C4-2B (cell line): Measurements from ENCODE around the gene CHCHD6.

Experiments used
- H3K27ac ChIP-seq: fragments of 450-650 bp; 2 replicates; pipeline ENCODE4 v1.5.1; 2017
- ZFX ChIP-seq: fragments of 450-650 bp; IDR thresholded peaks from 2 replicates; pipeline ENCODE4 v1.6.1; 2017
- TF ChIP-seq, protein P1 (sequence below): fragments of 450-650 bp; conservative IDR thresholded peaks from 2 replicates; pipeline ENCODE4 v1.5.1; 2017; ENCODE audit warnings: mild to moderate bottlenecking

The CHCHD6 gene

DNA sequence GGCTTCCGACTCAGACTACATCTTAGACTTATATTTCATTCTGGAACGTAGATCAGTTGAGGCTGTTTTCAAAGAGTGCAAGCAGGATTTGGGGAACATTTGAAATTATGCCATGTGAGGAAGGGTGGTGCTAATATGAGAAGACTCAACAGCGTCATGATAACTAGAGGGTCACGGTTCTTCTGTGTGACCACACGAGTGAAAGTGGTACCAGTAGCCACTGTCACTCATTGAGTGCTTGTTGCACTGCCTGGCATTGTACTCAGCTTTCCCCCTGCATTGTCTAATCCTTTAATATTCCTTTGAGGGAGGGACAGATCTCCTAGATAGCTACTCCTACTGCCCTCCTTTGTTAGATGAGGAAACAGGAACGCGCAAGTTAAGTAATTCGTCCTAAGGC is 197.6 kb downstream of the CHCHD6 start:
- TF ChIP-seq, protein P1, sequence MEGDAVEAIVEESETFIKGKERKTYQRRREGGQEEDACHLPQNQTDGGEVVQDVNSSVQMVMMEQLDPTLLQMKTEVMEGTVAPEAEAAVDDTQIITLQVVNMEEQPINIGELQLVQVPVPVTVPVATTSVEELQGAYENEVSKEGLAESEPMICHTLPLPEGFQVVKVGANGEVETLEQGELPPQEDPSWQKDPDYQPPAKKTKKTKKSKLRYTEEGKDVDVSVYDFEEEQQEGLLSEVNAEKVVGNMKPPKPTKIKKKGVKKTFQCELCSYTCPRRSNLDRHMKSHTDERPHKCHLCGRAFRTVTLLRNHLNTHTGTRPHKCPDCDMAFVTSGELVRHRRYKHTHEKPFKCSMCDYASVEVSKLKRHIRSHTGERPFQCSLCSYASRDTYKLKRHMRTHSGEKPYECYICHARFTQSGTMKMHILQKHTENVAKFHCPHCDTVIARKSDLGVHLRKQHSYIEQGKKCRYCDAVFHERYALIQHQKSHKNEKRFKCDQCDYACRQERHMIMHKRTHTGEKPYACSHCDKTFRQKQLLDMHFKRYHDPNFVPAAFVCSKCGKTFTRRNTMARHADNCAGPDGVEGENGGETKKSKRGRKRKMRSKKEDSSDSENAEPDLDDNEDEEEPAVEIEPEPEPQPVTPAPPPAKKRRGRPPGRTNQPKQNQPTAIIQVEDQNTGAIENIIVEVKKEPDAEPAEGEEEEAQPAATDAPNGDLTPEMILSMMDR, result no peak
- TF ChIP-seq ZFX, result no peak
- H3K27ac ChIP-seq, result no peak overlapping the region

DNA sequence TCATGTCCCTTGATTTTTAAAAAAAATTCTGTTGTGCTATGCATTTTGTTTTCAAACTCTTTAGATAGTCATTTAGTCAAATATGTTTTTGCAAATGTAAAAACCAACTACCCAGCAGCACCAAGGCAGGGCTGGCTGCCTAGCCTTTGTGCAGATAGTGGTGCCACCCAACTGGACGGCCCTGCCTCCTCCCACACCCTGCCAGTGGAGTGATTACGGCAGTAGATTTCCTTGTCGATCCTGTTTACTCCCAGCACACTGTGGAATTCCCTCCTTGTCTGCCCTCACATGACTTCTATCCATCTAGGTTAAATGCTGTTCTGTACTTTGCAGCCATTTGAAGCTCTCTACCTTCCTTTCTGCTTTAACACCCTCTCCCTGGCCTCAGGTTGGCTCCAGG is 199.5 kb downstream of the CHCHD6 start:
- no peak for TF ChIP-seq ZFX
- TF ChIP-seq, protein P1, result no peak
- peak overlapping the region; percentile 7; the same call in 1 of the 2 replicates for H3K27ac ChIP-seq

DNA sequence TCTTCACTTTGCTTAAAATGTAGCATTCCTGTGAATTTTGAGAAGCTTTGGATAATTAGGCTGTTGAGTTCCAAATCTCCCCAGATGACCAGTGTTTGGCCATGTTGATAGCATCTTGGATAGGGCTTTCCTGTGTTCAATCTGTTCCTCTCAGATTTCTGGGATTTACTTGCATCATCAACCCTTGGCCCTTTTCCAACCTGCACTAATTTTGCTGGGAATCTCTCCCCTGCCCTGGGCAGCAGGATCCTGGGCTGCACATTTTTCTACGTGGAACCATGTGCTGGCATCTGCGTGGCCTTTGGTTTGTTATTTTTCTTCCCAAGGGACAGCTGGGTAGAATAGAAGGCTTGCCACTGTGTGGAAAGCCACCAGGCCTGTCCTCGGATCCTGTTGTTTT is 203.5 kb downstream of the CHCHD6 start:
- H3K27ac ChIP-seq, result no peak overlapping the region
- no peak for TF ChIP-seq ZFX
- TF ChIP-seq, protein P1, result no peak

DNA sequence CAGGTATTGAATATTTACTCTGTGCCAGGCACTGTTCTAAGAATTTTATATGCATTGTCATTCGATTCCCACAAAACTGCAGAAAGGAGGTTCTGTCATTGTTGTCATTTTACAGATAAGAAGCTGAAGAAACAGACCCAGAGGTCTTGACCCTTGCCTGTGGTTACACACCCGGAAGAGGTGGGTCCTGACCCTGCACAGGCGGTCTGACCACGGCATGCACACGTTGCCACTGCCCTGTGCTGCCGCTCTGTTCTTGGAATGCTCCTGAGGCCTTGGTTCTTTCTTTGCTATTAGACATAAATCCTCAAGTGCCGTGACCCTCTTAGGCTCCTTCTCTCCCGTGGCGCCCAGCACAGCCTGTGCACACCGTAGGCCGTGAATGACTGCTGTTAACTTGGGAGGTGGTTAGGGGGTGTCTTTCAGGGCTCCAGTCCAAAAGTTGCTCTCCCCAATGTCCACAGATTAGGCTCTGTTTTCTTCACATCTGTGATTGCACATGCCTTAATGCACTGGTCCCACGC is 204.8 kb downstream of the CHCHD6 start:
- TF ChIP-seq, protein P1, result no peak
- no peak for TF ChIP-seq ZFX
- H3K27ac ChIP-seq, result no peak overlapping the region

DNA sequence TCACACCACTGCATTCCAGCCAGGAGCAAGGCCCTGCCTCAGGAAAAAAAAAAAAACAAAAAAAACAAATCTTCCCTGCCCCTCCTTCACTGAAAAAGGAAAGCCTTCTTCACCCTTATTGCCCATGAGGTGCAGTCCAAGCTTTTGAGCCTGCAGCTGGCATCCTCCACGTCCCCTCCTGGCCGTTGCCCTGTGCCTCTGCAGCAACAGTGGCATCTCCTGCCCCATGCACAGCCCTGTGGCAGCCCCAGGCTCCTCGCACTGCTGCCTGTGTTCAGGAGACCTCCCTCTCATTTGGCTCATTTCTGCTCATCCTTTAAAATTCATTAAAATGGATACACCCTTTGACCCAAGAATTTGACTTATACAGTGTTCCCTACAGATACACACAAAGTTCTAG is 206.2 kb downstream of the CHCHD6 start:
- H3K27ac ChIP-seq, result no peak overlapping the region
- TF ChIP-seq, protein P1, result no peak
- TF ChIP-seq ZFX, result no peak

DNA sequence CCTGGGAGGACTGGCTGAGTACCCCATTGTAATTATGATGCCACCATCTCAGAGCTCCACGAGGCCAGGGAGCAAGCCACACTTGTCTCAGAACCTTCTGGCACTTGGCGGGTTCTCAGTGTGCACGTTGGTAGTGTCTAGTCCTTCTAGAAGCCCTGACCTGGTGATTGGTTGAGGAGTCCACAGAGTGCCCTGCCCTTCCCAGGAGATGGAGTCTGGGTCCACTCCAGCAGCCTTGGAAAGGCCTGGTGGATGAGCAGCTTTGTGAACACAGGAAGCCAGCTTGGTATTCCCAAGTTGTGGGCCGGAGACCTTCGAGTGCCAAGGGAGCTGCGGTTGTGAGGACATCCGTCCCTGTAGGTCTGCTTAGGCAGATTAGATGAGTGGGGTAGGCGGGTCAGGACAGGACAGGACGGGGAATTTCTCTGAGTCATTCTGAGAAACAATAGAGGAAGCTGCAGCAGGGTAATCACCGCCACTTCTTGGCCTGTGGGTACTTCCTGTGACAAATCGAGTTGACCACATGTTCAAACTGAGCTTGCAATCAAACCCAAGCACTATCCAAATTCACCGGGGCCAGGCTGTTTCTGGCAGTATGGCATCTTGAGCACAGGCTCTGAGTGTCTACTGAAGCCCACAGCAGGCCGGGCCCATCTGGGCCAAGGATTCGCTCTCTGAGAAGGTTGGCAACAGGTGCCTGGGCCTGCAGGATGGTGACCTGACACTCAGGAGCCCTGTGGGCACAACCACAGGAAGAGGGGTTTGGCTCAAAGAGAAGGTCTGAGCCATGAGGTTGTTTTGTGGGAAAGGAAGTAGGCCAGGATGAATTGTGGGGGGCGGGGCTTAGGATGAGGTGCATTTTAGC is 207.4 kb downstream of the CHCHD6 start:
- TF ChIP-seq, protein P1, result no peak
- TF ChIP-seq ZFX, result no peak
- no peak overlapping the region for H3K27ac ChIP-seq

DNA sequence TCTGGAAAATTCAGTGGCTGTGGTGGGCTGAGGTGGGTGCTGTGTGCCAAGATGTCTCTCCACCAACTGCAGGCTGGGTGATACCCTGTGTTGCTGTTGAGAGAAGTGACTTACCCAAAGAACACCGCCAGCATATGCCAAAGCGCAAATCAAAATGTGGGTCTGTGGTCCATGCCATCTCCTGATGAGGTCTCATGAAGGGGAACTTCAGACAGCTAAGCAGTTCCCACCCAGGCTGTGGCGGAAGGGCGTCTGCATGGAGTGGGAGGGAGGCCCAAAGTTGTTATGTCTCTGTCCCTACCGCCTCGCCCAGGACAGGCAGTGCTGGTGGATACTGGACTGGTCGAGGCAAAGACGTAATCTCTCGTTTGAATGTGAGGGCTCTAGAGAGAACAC is 208.0 kb downstream of the CHCHD6 start:
- H3K27ac ChIP-seq, result no peak overlapping the region
- no peak for TF ChIP-seq ZFX
- TF ChIP-seq, protein P1, result no peak
